GM21423 (cell line): ENCODE results near the gene ZBTB22.
"Not testable (repeated sequence)": the region's sequence is repeated elsewhere in the genome, so short reads cannot be mapped to it uniquely, and the experiment has no call there.

Experiments
- ATAC-seq: cut with Tn5 transposase; IDR thresholded peaks from one replicate; pipeline ENCODE4 v1.9.1; 2021; ENCODE audit warnings: mild to moderate bottlenecking, moderate library complexity; ENCODE audit not compliant: unreplicated experiment

The ZBTB22 gene

DNA sequence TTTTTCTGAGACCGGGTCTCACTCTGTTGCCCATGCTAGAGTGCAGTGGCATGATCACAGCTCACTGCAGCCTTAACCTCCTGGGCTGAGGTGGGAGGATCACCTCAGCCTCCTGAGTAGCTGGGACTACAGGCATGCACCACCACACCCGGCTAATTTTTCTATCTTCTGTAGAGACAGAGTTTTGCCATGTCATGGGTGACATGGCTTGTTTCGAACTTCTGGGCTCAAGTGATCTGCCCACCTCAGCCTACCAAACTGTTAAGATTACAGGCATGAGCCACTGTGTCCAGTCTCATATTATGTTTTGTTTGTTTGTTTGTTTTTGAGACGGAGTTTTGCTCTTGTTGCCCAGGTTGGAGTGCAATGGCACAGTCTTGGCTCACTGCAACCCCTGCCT is 32.3 kb downstream of the ZBTB22 start:
- ATAC-seq: not testable (repeated sequence)

DNA sequence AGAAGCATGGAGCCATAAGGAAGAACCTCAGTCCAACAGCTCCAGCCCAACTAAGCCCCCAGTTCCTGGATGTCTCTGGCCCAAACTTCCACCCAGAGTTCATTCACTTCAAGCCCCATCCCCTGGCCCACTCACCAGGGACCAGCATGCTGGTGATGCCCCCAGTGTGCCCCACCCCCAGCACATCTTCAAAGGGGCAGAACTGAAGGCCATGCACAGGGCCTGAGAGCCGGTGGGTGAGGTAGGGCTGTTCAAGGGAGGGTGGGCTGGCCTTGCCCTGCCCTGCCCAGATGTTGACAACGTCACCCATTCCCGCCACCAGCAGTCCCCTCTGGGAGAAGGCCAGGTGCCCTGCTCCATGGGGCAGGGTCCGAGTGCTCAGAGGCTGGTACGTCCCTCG is 37.0 kb downstream of the ZBTB22 start:
- ATAC-seq: no peak

DNA sequence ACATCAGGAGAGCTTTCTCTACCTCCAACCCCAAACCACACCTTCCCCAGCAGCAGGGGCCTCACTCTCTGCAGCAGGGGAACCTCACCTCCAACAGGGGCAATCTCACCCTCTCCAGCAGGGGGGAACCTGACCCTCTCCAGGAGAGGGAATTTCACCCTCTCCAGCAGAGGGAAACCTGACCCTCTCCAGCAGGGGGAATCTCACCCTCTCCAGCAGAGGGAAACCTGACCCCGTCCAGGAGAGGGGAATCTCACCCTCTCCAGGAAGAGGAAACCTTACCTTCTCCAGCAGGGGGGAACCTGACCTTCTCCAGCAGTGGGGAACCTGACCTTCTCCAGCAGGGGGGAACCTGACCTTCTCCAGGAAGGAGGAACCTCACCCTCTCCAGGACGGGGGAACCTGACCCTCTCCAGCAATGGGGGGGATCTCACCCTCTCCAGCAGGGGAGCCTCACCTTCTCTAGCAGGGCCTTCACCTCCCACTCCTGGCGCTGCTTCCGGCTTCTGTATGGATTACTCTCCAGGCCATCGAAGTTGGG is 37.5 kb downstream of the ZBTB22 start:
- ATAC-seq: no peak

DNA sequence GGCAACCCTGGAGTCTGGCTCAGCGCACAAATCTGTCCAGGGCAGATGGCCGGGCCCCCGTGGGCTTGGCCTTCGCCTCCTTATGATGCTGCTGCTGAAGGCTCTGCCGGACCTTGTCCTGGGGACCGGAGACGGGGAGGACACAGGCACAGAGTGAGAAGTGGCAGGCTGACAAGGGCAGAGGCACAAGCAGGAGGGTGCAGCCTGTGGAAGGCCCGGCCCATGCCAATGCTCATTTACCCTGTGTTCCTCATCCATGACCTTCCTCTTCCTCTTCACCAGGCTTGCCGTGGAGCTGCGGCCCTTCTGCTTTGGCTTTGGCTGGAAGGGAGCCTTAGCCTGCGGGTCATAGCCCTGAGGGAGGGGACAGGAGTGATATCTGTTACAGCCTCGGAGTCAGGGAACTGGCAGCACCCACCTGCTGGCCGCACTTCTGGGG is 38.3 kb downstream of the ZBTB22 start:
- ATAC-seq: no peak

DNA sequence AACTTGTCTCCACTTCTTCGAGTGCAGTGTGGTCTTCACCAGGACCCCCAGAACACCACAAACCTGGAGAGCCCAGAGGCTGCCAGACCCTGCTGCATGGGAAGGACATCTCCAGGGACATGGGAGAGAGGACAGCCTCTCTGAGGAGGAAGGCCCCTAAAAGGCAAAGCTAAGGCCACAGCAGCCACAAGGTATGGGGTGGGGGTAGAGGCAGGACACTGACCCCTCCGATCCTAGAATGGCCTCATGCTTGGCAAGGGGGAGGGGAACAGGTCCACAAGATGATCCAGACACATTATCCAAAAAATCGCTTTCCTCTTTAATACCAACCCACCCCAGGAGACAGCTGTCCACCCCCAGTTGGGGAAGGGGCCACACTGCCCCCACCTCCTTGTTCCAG is 38.7 kb downstream of the ZBTB22 start:
- ATAC-seq: no peak

DNA sequence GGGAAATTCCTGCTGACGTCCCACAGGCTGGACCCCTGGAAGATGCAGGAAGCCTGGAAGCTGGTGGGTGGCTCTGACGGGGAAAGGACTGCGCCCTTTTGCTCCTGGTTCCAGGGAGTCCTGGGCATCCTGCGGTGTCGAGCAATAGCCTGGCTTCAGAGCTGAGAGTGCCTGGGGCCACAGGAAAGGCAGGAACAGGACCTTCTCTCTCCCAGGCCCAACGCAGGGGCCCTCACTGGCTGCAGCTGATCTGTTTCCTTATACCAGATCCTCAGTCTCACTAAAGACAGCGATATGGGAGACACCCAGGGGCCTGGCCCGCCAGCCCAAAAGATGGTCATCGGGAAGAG is 39.2 kb downstream of the ZBTB22 start:
- no peak for ATAC-seq

DNA sequence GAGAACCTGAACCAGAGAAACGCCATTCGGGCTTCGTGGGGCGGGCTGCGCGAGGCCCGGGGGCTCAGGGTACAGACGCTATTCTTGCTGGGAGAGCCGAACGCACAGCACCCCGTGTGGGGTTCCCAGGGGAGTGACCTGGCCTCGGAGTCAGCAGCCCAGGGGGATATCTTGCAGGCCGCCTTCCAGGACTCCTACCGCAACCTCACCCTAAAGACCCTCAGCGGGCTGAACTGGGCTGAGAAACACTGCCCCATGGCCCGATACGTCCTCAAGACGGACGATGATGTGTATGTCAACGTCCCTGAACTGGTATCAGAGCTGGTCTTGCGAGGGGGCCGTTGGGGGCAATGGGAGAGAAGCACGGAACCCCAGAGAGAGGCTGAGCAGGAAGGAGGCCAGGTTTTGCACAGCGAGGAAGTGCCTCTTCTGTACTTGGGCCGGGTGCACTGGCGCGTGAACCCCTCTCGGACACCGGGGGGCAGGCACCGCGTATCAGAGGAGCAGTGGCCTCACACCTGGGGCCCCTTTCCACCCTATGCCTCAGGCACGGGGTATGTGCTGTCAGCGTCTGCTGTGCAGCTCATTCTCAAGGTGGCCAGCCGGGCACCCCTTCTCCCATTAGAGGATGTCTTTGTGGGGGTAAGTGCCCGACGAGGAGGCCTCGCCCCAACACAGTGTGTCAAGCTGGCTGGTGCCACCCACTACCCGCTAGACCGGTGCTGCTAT is 39.7 kb downstream of the ZBTB22 start:
- no peak for ATAC-seq

DNA sequence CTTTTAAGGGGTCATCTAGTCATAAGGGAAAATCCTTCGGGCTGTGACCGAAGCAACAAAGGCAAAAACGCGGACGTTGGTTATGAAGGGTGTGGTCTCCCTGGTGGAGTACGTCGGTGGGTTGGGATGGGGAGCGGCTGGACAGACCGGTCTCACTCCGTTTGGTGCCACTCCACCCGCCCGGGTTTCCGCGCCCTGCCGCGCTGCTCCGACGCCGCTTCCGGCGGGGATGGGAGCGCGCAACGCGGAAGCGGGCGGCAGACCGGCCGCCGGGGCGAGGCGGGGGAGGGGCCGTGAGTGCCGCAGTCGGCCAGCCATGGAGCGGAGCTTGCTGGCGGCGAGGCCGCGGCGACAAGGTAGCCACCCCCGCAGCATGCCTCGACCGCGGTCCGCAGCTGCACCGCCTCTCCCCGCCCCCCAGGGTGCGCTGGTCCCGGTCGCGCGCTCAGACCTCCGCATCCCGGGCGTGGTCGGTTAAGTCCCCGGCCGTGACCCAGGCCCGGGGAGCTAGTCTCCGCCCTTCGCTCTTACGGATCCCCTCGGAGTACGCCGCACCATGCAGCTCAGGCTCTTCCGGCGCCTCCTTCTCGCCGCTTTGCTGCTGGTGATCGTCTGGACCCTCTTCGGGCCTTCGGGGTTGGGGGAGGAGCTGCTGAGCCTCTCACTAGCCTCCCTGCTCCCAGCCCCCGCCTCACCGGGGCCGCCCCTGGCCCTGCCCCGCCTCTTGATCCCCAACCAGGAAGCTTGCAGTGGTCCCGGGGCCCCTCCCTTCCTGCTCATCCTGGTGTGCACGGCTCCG is 40.5 kb downstream of the ZBTB22 start, which contains the start of gene B3GALT4:
Gene B3GALT4, plus strand, starts transcription at position 260 of the 799 bp plus-strand sequence. Its CDS starts 297 bp downstream, at position 557.
- ATAC-seq: peak; percentile 50

DNA sequence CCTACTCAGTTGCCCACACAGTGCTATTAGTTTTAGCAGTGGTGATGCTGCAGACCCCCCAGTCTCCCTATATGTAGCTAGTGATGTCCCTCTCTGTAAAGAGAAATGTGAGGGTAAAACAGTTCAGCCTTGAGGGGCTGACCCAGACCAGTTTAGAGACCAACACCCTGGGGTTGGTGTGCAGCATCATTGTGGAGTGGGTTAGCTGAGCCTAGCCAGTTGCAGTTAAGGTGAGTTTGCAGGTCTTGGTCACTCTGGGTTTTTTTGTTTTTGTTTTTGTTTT is 41.0 kb downstream of the ZBTB22 start:
- no peak for ATAC-seq

DNA sequence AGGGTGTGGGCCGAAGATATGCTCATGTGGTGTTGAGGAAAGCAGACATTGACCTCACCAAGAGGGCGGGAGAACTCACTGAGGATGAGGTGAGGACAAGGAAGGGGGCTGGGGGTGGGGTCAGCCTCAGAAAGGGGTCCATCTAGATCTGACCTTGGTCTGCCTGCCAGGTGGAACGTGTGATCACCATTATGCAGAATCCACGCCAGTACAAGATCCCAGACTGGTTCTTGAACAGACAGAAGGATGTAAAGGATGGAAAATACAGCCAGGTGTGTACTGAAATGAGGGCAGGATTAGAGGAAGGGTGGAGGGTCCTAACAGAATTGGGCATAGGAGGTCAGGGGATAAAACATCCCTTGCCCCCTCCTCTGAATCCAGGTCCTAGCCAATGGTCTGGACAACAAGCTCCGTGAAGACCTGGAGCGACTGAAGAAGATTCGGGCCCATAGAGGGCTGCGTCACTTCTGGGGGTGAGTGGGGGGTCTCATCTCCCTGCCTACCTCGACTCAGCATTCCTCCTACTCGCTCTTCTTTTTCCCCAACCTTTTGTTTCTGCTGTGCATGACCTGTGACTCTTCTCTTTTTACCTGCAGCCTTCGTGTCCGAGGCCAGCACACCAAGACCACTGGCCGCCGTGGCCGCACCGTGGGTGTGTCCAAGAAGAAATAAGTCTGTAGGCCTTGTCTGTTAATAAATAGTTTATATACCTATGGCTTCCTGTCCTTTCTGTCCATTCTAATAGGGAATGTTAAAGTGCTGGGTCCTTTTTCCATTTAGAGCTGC is 41.6 kb downstream of the ZBTB22 start:
- not testable (repeated sequence) for ATAC-seq

DNA sequence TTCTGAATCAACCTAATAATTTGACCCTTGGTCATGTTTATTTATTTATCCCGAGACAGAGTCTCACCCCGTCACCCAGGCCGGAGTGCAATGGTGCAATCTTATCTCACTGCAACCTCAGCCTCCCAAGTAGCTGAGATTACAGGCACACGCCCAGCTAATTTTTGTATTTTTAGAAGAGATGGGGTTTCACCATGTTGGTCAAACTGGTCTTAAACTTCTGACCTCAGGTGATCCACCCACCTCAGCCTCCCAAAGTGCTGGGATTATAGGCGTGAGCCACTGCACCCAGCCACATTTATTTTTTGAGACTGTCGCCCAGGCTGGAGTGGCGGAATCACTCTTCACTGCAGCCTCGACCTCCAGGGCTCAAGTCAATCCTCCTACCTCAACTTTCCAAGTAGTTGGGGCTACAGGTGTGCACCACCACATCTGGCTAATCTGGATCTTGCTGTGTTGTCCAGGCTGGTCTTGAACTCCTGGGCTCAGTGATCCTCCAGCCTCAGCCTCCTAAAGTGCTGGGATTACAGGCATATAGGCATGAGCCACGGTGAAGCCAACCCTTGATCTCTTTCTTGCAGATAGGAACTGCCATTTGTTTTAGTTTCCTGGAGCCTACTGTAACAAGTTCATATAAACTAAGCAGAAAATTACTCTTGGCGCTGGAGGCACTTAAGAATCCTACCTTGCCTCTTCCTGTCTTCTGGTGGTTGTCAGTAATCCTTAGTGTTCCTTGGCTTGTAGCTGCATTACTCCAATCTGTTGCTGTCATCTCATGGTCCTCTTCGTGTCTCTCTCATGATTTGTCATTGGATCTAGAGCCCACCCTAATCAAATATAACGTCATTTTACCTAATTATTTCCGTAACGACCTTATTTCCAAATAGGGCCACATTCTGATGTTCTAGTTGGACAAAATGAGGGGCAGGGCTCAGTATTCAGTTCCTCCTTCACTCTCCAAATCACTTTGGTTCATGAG is 43.3 kb downstream of the ZBTB22 start:
- no peak for ATAC-seq

DNA sequence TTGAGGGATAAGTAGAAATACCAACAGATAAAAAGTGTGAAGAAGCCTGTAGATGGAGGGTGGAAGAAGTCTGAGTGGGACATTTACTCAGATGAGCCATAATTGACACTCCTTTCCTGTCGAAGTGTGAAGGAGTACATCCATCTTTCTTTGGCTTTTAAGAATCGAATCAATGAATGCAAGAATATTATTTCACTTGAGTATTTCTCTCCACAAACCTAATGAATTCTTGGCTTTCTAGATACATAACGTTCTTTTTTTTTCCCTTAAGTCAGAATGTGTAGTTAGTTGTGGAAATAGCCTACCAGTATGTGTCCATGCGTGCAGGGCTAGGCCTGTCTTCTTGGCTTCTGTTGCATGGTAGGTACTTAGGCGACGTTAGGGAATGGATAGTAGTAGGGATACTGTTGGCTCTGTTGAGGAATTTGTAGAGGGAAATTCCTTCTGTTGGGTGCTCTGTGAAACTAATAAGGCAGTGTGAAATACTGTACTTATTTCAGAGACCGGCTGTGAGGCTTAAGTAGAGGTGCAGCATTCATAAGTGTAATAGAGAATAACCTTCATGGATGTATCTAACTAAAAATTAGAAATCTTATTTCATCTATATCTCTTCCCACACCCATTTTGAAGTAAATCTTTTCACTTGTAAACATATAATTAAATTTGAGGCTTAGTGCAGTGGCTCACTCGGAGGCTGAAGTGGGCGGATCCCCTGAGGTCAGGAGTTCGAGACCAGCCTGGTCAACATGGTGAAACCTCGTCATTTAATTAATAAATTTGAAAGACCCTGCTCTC is 44.2 kb downstream of the ZBTB22 start:
- no peak for ATAC-seq

DNA sequence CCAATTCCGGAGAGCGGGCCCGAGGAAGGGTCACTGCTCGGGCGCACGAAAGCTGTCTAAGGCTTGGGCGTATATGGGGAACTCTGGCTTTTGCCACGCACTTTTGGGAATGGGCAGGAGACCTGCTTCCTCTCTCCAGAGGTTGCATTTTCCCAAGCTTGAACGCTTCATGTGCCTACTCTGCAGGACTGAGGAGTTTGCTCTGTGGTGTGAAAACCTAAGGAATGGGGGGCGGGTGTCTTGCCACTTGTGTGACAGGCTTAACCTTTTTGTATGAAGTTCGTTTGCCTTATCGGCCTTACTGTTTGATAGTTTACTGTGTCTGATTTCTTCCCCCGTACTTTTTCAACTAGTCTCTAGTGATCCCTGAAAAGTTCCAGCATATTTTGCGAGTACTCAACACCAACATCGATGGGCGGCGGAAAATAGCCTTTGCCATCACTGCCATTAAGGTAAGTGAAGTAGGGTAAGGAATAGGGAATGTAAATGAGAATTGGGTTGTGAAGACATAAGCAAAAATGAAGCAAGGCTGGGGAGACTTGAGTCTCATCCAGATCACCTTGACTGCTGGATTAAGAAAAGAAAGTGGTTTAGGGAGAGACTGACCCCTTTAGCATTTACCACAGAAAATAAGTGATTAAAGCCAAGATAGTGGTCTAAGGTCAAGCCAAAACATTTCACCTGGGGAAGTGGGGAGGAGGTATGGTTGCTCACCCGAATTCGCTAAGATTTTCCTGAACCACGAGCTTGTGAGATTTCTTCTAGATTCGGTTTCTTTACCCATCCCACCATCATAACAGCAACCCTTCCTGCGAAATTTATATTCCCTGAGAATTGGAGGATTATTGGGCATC is 45.0 kb downstream of the ZBTB22 start:
- no peak for ATAC-seq

DNA sequence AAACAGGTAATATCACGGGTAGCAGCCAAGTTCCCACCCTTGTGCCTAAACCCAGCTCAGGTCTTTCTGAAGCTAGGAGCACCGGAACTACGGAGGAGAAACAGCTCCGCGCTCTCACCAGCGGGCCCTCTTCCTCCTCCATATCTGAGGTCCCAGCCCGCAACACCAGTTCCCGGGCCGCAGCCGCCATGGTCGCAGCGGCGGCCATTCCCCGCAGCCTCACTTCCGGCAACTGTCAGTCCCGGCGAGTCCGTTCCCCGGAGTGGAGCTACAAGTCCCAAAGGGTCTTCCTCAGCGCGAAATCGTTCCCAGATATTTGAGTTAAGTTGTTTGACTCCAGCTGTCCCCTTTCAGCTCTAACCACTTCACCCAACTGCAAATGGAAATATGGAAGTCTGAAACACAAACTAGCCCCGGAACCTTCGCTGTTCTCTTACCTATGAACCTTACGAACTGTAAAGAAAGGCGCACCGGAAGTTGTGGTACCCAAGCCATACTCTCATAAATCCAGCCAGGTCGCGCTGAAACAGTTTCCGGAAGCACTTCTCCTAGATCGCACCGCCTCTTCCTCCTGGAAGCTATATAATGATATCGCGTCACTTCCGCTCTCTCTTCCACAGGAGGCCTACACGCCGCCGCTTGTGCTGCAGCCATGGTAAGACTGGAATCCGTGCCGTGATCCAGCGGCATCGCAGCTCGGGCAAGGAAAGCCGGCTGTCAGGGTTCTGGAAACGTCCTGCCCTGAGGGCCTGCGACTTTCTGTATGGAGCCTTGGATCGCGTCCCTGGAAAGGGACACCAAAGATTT is 45.9 kb downstream of the ZBTB22 start, which contains the start of the genes RPS18 and VPS52:
Gene RPS18, plus strand, starts transcription at position 608 of the 807 bp plus-strand sequence. Its CDS starts 45 bp downstream, at position 653.
Gene VPS52, minus strand, starts transcription at position 409 of the 807 bp plus-strand sequence. Its CDS starts 201 bp downstream, at position 208.
- ATAC-seq: peak; percentile 78

DNA sequence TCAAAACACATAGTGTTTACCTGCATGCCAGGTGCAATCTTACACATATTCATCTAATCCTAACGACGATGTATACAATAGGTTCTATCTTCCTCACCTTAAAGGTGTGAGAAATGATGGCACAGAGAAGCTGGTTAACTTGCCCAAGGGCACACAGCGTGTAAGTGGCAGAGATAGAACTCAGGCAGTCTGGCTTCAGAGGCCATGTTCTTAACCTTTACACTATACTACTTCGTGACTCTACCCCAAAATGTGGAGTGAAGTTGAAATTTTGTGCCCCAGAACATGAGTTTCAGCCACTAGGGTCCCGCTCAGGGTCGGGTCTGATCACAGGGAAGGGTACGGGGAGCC is 46.5 kb downstream of the ZBTB22 start:
- ATAC-seq: no peak
